NB4 (cell line): ENCODE results near the gene OR1F1.

Experiments
- CTCF ChIP-seq: IDR thresholded peaks from one replicate; pipeline ENCODE4 v1.5.1; 2012; ENCODE audit warnings: low read depth, low read length
- MYC ChIP-seq: IDR thresholded peaks from 2 replicates; pipeline ENCODE4 v1.6.1; 2011; ENCODE audit warnings: low read depth, low read length
- POLR2A ChIP-seq: IDR thresholded peaks from 2 replicates; pipeline ENCODE4 v1.6.1; 2011; ENCODE audit warnings: mild to moderate bottlenecking; ENCODE audit not compliant: insufficient read length; ENCODE audit errors: extremely low read depth
- TF ChIP-seq, protein P1 (sequence below): IDR thresholded peaks from 2 replicates; pipeline ENCODE4 v1.6.1; 2011; ENCODE audit warnings: low read depth, low read length

DNA sequence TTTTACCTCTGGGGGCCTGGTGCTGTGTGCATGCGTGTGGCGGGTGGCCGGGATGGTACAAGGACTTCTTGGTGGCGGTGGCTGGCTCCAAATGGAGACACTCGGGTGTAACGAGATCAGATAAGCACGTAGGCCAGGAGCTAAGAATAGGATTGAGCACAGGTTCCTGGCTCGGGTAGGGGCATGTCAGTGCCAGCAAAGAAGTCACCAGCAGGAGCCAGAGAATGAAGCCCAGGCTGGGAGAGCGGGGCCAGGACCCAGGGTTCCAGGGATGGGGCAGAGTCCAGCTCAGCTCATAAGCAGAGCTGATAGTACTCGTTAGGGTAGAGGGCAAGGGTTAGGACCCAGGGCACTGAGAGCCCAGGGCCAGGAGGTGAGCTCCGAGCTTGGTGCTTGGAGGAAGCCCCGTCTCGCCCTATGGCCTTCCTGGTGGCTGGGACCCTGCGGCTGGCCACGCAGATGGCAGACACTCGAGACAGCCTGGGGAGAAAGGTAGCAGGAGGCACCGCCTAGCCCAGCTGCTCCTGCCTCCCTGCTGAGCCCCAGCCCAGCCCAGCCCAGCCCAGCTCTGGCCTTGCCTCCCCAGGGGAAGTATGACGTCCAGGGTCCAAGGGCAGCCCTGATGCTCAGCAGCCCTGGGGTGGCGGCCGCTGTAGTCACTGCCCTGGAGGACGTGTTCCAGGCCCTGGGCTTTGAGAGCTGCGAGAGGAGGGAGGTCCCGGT lies 44.2 kb upstream of the OR1F1 start:
- TF ChIP-seq CTCF (no peak), POLR2A (no peak), MYC (no peak)
- TF ChIP-seq, protein P1, sequence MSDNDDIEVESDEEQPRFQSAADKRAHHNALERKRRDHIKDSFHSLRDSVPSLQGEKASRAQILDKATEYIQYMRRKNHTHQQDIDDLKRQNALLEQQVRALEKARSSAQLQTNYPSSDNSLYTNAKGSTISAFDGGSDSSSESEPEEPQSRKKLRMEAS = no peak
